NCI-H446 (cell line): ENCODE measurements around the gene PPP2R2C.
A peak's percentile ranks its signal among the peaks of the same experiment; 100 is the strongest.

Experiments used
- DNase-seq, 2 experiments: peaks; one replicate each; lab custom pipeline; 2025; lab: John Stamatoyannopoulos, UW

The PPP2R2C gene

DNA sequence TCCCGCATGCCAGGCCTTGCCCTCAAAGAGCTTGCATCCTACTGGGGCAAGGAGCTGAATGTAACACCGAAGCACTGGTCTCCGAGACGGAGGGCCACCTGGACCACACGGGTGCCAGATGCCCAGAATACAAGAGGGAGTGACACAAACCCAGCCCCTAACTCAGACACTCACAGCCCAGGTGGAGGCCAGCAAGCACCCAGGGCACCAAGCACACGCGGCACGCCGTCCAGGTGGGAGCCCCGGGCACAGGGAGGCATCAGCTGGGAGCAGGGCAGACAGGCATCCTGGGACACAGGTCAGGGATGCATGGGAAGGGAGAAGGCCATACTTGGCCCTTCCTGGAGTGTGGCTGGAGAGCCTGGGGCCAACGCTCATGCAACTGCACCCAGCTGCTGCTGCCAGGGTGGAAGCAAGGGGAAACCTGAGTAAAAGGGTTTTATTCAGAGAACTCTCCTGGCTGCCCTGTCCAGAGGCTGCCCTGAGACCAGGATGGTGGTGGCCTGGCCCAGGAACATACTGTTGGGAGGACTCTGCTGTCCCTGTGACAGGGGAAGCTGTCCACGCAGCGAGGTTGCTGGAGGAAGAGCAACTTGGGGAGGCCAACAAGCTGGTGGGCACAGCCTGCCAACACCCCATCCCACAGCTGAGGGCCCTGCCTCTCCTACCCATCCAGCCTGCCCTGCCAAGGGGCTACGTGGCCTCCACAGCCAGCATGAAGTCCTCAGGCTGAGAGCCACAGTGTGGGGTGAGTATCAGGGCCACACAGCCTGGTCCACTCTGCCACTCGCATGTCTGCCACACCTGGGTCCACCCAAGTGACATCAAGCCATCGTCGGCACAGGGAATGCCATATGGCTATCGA is 22.2 kb upstream of the PPP2R2C start:
- DNase-seq: no peak

- no peak for DNase-seq
Measured at GRCh38 chr4:6493658-6494304, 21.4 kb upstream of the PPP2R2C start.

DNA sequence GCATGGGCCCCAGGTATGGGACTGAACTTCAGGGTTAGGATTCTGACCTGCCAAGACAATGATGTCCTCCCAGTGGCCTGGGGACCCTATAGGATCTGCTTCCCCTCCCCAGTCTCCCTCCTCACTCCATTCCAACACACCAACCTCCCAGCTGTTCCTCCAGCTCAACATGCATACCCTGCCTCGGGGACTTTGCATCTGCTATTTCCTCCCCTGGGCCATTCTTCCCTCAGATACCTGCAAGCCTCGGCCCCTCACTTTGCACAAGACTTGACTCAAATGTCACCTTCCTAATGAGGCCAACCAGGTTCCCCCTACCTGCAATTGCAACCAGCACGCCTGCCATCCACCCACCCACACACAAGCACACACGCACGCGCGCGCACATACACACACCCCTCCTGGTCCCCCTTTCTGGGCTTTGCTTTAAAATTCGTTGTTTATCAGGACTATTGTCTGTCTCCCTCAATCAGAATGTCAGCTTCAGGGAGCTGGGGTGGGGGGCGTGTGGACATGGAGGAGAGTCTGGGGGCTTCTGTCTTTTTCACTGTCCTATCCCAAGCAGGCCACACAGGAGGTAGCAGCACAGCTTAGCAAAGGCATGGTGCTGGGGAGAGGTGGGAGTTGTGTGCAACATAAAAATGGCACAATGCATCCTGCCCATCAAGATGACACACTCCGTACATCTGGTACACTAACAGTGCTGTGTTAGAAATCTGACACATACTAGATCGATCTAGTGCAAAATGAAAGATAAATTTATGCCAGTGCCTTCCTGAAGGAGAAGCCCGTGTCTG is 20.6 kb upstream of the PPP2R2C start:
- no peak for DNase-seq

GRCh38 chr4:6492027-6492590 is 19.7 kb upstream of the PPP2R2C start:
- no peak for DNase-seq

- no peak for DNase-seq
Measured at GRCh38 chr4:6491235-6491634, 18.8 kb upstream of the PPP2R2C start.

DNA sequence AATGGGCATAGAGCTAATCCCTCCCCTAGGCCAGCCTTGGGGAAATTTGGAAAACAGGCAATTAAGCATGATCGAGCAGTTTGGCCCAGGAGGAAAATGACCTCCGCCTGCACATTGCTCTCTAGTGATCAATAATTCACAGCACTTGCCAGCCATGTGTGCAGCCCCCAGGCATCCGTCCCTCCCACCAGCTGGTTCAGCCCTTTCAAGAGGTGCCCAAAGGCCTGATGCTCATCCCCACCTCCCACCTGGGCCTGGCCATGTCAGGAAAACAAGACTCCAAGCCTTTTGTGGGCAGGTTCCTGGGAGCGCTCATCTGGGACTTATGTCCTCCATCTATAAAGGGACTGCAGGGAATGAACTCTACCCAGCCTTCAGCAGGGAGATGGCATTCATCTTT is 17.5 kb upstream of the PPP2R2C start:
- no peak for DNase-seq

DNA sequence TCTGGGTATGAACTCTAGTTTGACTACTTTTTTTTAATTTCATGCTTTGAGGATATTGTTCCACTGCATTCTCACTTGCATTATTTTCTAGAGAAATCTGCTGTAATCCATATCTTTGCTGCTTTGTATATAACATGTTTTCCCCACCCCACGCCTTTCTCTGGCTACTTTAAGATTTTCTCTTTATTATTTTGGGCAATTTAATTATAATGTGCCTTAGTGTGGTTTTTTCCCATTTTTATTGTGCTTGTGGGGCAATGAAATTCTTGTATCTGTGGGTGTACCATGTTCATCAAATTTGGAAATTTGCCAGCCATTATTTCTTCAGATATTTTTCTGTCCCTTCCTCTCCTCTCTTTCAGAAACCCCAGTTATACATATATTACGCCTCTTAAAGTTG is 15.1 kb upstream of the PPP2R2C start:
- no peak for DNase-seq

- DNase-seq: no peak
Measured at GRCh38 chr4:6480534-6481088, 8.2 kb upstream of the PPP2R2C start.

- no peak for DNase-seq
Measured at GRCh38 chr4:6478546-6479220, 6.3 kb upstream of the PPP2R2C start.

GRCh38 chr4:6476893-6477292 is 4.5 kb upstream of the PPP2R2C start:
- DNase-seq: no peak

DNA sequence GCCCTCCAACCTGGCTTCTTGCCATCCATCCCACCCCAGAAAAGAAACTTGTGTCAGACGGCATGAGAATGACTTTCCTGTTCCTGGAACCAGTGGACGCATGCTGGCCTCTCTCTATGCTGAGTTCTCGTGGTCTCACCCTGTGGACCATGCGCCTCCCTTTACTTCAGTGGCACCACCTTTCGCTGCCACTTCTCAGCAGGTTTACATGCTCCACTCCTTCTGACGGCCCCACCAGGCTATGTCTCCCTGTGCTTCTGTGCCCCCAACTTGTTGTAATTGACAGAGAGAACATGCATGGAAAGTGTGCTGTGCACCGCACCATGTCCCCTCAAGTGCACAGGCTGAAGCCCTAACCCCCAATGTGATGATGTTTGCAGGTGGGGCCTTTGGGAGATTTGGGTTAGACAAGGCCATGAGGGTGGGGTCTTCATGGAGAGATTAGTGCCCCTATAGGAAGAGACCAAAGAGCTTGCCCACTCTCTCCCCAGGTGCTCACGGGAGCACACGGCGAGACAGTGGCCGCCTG is 3.1 kb upstream of the PPP2R2C start:
- DNase-seq: no peak

- no peak for DNase-seq
Measured at GRCh38 chr4:6474705-6475457, 2.5 kb upstream of the PPP2R2C start.

GRCh38 chr4:6474053-6474568 is 1.7 kb upstream of the PPP2R2C start:
- DNase-seq: no peak

- DNase-seq: no peak
Measured at GRCh38 chr4:6473264-6474052, 1.0 kb upstream of the PPP2R2C start.

DNA sequence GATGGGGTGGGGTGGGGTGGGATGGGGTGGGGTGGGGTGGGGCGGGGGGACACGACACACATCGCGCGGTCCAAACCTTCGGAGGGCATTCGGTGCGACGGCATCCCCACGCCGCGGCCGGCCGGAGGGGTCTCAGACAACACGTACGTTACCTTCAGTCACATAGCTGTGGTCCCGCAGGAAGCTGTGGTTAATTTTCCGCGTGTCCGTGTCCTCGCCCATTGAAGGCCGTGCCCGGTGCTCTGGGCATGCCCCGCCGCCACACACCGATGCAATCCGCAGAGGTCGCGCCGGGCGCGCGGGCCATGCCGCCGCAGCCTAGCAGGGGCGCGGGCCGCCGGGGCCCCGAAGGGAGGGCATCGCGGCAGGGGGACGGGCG is 417 bp downstream of the PPP2R2C start:
- no peak for DNase-seq

DNA sequence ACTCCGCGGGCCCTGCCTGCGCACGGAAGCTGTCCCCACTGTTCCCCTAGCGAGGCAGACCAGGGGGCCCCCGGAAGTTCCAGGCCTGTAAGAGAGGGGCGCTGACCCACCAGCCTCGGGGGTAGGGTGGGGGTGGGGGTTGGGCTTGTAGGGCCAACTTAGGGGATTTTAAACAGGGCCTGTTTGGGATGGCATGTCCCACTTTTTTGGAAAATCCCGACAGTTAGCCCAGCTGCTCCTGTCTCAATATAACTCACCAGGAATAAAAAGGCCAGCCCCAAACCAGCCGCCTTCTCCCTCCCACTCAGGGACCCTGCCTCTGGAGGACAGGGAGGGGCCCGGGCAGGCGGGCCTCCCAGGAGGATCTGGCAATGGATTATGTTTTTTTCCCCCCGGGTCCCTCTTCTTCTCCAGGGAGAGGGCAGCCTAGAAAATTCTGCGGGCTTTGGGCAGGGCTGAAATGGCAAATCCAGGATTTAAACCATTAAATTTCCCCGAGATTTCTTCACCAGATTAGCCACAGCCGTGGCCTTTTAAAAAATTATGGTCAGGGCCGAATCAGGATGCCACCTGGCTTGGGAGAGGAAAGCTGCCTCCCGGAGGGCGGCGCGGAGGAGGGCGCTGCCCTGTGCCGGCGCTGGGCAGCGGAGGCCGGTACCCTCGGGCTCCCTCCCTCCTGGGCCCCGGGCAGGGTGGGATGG is 957 bp downstream of the PPP2R2C start:
- no peak for DNase-seq

DNA sequence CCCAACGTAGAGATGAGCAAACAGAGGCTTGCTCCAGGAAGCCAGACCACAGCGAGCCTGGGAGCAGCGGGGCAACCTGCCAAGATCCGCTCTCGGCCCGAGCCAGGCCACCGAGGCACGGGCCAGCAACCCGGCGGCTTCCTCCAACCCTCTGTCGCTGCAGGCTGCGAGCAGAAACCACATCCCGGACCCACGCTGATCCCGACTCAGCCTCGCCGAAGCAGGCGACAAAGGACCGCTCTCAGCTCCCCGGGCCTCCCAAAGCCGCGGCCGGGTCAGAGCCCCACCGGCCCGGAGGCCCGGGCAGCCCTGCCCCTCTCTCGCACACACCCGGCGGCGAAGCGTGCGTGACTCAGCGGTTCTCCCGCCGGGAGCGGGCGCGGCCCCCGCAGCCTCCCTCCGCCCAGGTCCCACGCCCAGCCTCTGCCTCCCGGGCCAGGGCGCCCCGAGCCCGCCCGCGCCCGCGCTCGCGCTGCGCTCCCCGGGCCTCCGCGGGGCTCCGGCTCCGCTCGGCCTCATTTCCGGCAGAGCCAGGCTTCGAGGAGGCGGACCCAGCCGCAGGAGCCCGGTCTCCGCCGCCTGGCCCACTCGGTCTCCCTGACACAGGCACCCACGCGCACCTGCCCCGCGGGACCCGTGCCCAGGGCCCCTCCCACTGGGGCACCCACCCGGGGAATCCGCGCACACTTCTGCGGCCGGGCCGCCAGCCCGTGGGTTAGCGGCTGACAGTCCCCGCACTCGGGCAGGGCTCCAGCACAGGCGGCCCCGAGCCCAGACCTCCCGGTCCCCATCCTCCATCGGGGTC is 1.7 kb downstream of the PPP2R2C start:
- peak in 1 of 2 experiments; percentile 24 for DNase-seq

GRCh38 chr4:6469898-6470501 is 2.4 kb downstream of the PPP2R2C start:
- no peak for DNase-seq
